HG03575 (cell line): ENCODE data around the gene CCBE1.
"Not testable (repeated sequence)": the region's sequence is repeated elsewhere in the genome, so short reads cannot be mapped to it uniquely, and the experiment has no call there.

Source experiments
- ATAC-seq: cut with Tn5 transposase; IDR thresholded peaks from one replicate; pipeline ENCODE4 v1.9.1; 2021; ENCODE audit not compliant: unreplicated experiment, insufficient number of reproducible peaks, low FRiP score; ENCODE audit errors: extremely low read depth

Gene CCBE1

DNA sequence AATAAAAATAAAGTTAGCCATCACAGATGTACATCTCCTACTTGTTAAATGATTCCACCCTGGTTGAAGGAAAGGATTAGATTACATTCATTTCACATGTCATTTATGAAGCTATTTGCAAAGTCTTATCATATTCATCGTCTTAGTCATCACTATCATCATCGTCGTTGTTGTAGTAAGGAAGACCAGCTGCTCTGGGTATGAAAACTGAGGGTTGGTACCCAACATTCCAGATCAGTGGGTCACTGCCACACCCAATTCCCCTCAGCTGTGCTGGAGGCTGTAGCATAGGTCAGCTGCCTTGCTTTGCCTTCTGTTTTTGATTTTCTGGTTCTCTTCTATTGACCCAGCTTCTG lies 20.9 kb upstream of the CCBE1 start:
- ATAC-seq = no peak

DNA sequence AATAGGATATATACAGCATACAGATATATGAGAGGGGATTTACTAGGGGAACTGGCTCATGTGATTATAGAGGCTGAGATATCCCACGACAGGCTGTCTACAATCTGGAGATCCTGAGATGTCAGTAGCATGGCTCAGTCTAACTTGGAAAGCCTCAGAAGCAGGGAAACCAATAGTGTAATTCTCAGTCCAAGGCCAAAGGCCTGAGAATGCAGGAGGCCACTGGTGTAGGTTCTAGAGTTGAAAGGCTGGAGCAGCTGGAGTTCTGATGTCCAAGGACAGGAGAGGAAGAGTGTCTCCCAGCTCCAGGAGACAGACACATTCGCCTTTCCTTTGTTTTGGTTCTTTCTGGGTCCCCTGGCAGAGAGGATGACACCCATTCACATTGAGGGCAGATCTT lies 20.1 kb upstream of the CCBE1 start:
- no peak for ATAC-seq

DNA sequence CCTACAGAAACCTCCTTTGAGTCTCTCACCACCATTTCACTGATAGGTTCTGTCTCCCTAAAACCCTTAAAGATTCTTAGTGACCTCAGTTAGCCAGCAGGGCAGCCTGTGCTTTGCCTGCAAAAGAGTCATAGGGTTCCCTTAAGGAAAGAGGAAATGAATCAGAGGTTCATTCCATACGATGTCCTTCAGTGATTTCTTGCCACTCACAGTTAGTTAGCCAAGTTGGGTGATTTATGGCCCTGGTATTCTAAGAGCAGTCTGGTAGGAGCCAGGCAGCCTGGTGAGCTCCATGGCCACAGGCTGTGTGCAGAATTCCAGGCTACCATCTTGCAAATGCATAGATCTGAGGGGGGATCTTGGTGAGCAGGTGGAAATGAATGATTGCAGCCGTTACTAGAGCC lies 18.7 kb upstream of the CCBE1 start:
- ATAC-seq = no peak

DNA sequence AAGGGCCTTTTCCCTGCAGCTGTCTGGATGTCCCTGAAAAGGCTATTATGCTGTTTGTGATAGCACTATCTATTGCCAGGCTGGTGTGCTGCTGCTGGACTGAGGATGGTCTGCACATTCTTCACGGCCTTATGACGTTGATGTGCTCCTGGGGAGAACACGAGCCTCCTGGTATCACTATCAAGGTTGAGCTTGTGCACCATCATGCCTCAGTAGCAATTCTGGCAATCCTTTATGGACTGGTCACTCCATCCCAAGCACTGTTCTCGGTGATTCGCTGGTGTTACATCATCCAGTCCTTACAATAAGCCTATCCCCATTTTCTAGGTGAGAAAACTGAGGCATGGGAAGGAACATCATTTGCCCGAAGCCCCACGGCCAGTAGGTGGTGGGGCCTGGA lies 18.2 kb upstream of the CCBE1 start:
- no peak for ATAC-seq

DNA sequence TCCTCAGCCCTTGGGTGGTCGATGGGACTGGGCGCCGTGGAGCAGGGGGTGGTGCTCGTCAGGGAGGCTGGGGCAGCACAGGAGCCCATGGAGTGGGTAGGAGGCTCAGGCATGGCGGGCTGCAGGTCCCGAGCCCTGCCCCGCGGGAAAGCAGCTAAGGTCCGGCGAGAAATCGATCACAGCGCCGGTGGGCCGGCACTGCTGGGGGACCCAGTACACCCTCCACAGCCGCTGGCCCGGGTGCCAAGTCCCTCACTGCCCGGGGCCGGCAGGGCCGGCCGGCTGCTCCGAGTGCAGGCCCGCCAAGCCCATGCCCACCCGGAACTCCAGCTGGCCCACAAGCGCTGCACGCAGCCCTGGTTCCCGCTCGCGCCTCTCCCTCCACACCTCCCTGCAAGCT lies 16.9 kb upstream of the CCBE1 start:
- ATAC-seq = not testable (repeated sequence)

DNA sequence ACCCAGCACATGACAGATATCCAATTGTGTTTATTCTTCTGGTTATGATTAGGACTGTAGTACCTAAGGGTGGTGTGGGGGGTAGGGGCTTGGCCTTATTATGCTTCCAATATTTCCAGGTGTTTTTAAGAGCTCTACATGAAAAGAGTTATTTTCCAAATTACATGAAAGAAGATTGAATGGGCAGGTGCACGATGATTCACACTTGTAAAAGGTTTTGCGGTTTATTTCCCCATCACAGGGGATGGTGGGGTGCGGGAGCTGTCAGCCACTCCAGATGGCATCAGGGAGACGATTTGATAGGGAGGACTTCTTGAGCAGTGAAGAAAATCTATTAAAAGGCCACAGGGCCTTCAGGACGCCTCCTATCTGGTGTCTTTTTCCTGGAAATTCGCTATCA lies 15.1 kb upstream of the CCBE1 start:
- ATAC-seq = no peak

DNA sequence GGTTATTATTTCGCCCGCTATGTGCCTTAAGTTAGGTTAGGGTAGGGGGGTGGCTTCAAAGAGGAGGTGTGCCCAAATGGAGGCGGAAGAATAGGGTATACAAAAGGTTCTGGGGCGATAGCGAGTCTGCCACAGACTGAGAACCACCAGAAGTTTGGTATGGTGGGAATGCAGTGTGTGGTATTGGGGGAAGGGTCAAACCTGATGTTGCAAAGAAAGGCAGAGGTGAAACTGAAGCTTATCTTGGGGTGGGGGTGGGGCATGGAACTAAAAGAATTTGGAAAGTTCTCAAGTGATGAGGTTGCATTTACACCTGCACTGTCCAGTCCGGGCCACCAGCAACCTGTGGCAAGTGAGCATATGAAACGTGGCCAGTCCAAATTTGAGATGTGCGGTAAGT lies 11.8 kb upstream of the CCBE1 start:
- ATAC-seq = no peak

DNA sequence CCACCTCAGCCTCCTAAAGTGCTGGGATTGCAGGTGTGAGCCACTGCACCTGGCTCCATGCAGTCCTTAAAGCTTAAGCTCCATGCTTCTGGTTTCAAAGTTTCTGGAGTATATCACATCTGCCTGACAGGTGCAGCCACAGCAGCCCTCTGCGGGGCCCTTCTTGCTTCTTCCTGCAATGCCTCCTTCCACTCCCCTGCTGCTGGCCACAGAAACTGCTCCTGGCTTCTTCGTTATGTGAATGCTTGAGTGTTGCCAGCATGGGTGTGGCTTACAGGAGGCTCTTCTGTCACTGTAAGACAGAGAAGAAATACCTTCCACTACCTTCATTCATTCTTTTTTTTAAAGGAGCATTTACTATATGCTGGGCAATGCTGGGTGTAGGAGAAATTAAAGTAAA lies 10.1 kb upstream of the CCBE1 start:
- no peak for ATAC-seq

DNA sequence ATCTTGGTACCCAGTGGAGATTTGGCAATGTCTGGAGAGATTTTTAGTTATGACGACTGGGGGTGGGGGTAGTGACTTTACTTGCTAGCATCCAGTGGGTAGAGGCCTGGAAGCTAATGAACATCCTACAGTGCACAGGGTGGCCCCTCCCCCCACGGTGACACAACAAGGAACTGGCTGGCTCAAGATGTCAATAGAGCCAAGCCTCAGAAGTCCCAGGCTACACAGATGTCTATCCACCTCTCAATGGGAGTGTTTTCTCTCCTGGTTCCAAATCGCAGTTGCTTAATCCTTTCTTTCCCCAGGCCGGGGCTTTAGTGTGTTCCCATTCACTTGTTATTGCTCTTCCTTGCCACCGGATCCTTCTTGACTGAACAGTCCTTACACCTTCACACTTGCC lies 9.3 kb upstream of the CCBE1 start:
- no peak for ATAC-seq

DNA sequence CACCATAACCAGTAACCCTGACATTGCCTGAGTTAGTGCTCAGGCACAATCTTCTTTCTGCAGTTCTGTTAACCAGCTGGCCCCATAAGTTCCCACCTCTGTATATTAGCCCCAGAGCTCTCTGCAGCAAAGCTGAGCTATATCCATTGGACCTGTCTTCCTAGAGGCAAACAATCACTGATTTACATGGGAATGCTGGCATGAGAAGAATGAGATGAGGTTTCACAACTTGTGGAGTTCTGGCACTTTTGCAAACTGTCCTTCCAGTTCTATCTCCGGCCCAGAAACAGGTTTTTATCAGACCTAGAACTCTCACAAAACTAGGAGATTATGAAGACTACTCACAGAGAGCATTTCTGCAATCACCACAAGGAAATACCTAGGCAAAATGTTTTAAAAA lies 7.9 kb upstream of the CCBE1 start:
- no peak for ATAC-seq

DNA sequence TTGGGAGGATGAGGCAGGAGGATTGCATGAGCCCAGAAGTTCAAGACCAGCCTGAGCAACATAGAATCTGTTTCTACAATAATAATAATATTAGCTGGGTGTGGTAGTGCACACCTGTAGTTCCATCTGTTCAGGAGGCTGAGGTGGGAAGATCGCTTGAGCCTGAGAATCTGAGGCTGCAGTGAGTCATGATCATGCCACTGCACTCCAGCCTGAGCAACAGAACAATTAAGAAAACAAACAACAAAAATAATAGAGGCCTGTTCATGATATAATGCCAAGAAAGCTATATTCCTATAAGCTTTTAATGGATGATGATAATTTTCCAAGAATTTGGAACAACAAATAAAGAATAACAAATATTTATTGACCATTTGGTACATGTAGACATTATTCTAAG lies 6.9 kb upstream of the CCBE1 start:
- no peak for ATAC-seq

DNA sequence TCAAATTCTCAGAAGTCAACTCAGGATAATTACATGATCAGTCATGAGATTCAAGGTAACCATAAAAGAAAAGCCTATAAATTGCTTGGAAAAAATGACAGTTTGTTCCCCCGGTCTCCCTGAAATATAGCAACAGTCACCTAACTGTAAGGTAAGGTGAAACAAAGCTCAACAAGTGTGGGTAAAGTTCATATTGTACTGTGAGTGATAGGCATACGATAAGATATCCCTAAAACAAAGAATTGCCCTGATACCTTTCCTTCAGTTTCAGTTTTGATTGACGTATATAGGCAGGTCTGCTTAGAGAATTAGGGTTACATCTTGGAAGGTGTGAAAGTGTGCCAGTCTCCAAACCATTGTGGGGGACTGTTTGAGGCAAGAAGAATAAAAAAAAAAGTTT lies 4.0 kb upstream of the CCBE1 start:
- ATAC-seq = no peak

DNA sequence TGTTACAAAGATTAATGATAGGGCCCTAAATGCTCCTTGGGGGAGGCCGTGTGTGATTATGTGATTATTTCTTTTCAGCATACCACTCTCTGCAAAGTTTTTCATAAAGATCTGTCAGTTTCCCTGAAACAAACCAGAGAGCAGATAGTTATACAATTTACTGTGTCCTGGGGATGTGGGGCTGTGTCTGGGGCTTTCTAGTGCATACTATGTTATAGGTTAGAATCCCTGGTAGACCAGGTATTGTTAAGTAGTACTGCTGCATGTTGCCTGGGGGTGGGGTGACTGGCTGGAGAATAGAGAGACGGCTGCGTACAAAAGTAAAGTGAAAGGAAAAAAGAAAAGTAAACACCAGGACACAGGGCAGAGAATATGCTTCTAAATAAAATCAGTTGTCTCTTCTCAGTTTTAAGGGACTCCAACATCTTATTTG lies 3.3 kb upstream of the CCBE1 start:
- ATAC-seq = no peak

DNA sequence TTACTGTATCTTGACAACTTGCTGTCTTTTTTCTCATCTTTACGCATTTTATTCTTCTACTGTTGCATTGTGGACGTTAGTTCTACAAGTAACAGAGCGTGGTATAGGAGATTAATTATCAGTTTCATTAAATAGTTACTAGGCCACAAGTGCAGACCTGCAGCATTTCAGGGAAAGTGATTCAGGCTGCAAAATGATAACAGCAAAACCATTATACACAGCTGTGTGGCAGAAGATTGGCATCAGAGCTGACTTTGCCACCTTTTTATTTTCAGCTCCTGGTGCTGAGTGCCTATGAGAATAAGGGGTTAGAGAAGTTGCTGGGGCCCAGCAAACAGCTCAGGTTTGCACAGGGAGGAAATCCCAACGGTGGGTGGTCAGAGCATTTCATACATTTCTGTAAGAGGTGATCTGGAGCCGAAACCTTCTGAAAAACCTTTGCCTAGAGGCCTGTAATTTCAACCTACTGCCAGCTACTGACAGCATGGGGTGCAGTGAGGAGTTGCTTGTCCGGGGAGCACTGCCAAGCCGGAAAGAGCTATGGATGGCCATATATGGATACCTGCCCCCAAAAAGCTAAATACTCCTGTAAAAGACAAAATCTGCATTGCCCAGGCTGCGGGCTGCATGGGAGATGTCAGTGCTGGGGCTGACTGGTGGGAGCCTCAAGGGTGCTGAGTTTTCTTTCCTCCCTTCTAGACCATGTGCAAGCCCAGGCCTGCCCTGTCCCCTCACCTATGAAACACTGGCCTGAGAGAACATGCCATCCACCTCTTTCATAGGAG lies 2.7 kb upstream of the CCBE1 start:
- no peak for ATAC-seq

DNA sequence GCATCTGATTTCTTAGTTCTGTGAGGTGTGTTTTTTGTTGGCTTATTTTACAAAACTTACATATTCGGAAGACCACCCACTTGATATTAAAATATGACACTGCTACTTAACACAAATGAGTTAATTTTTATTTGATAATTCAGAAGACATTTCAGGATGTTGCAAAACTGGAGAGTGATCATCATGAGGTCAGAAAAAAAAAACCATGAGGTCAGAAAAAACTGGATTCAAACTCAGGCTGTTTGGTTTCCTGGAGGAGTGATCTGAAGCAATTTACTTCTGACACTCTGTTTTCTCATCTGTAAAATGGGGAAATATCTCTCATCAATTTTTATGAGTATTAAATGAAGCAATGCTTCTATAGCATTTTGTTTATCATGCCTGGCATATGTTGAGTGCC lies 1.8 kb upstream of the CCBE1 start:
- no peak for ATAC-seq

DNA sequence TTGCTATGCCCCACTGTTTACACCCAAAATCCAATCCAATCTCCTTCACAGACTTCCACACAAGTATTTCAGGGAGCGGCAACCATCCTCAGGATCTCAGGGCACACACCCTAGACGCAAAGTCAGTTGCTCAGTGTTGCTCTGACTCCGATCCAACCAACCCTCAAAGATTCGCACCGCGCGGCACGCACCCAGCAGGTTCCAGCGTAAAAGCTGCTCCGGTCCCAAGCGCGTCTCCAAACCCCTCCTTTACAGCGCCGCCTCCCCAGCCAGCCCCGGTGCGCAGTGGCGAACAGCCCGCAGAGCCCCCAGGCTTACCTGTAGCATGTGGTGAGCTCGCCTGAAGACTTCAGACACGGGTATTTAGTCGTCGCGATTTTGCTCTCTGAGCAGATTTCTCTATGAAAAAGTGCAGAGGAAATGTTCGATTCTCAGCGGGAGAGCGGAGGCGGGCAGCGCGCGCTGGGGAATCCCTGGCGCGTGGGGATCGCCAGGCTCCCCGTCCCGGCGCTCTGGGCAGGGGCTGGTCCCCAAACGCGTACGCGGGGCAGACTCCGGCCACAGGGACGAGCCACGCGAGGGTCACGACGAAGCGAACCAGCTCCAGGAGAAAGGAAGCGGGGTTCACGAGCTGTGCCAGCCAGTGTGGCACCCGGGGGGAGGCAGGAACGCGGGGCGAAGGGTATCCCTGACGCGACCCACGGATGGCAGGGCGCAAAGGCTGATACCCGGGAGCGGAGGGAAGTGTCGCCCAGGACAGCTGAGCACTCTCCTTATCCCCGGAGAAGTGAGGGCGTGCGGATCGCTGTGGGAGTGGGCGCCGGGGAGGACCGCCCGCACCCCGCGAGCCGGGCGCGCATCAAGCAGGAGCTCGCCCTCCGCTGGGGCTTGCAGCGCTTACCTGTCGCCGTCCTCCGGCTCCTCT lies 650 bp downstream of the CCBE1 start:
- no peak for ATAC-seq

DNA sequence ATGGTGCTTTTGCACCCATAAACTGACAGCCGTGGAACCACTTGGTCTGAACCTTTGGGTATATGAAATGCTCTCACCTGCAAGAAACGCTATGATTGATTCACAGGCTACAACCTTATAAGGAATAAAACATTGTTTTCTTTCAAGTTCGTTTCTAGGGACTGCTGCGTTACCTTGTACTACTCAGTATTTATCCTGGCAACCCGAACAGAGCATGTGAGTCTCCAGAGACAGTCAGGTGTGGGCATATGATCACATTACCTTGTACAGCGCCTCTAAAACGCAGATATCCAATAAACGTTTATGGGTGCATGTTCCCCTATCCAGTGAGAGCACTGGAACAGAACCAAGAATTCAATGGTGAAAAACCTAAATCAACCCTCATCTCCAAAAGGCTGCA lies 1.7 kb downstream of the CCBE1 start:
- ATAC-seq = no peak

DNA sequence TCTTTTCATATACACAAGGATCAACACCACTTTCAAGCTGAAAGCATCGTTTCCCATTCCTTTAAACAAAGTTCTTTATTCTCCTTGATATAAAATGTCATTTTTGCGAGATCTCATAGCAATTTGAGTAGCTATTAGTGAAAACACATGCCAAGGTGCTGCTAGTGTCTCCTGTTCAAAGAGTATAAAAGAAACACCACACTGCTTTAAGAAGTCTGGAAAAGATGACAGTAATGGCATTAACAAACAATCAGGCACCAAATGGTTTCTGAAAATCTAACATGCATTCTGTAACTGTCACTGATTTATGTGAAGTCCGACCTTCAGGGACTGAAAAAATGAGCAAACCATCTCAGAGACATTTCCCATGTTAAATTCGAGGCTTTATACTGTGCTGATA lies 2.4 kb downstream of the CCBE1 start:
- no peak for ATAC-seq

DNA sequence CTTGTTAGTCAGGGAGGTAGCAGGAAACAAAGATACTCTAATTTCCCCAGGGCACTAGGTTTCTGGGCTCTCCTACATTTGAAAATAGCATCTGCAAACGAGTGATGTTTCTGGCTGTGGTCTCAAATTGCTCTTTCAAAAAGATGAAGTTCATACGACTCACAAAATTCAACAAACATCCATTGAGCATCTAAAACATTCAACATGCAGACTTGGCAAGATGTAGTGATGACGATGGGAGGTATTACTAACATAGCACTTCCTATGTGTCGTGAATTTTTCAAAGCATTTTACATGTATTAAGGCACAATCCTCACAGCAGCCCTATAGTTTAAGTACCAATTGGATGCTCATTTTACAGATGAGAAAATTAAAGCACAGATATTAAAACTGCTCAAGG lies 5.2 kb downstream of the CCBE1 start:
- no peak for ATAC-seq

DNA sequence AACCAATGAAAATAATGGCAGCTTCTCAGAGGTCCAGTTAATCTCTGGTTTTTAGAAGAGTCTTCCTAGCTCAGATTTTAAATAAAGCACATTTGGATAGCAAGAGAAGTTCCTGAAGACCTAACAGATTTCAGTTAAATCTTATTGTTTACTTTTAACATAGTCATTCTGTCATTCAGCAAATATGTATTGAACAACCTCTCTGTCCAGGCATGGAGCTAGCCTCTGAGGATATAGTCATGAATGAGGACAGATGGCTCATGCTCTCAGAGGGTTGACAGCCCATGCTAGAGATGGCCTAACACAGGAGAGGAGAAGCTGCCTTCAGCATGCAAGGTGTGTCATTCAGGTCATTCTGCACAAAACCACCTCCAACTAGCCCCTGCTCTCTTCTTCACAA lies 6.2 kb downstream of the CCBE1 start:
- ATAC-seq = no peak
